ENCODE data around the gene EGFLAM. TPM values are rescaled to one million over a fixed set of nuclear protein-coding genes. Genes with fewer than 3 reads are reported as not detected.
A peak's percentile ranks its signal among the peaks of the same experiment; 100 is the strongest.

The EGFLAM gene
- total RNA-seq (0.33 and 3.6 TPM in 2 replicates), polyA plus RNA-seq (2.5 and 20.0 TPM in 2 replicates), polyA minus RNA-seq (ENCODE audit: low replicate concordance) (5.0 and 14.8 TPM in 2 replicates)
- polyA plus RNA-seq (2012), result 2.2 and 21.0 TPM in 2 replicates

GRCh38 chr5:38258319-38259061 is at the start of gene EGFLAM:
Gene EGFLAM (plus strand): TSS chr5:38258559. CDS start chr5:38258755, 196 bp downstream.
- no peaks in the 10 kb centered on the region for H3K4me1 ChIP-seq (ENCODE audit: control insufficient read depth, extremely low read depth, insufficient read depth, low read length)
- TF ChIP-seq CTCF (conservative IDR thresholded peaks at IDR 0.05 in 1 of 2, IDR thresholded peaks at IDR 0.05 in 1 of 2; ENCODE audit: low read depth in 1 of 2, low read length in 2 of 2) (no peak), EZH2 (IDR thresholded peaks at IDR 0.05; ENCODE audit: low read length, missing control alignments) (peak; percentile 68)
- H4K20me1 ChIP-seq (ENCODE audit: control insufficient read depth, extremely low read depth, insufficient read depth, low read length), result no peaks in the 10 kb centered on the region
- no peak within 1 kb of the TSS for H3K9ac ChIP-seq (ENCODE audit: insufficient read depth, low read length)
- no peaks in the 10 kb centered on the region for H3K36me3 ChIP-seq (ENCODE audit: control insufficient read depth, insufficient read depth, low read length)
- peak within 1 kb of the TSS in 3 of 4 experiments; percentile 11 to 45 (median 24) for H3K4me3 ChIP-seq (replicated peaks in 1 of 4; ENCODE audit: control extremely low read depth in 1 of 4, insufficient read depth in 1 of 4, low read depth in 3 of 4, low read length in 4 of 4)
- no peaks in the 10 kb centered on the region for H3K9me3 ChIP-seq (ENCODE audit: control insufficient read depth, insufficient read depth, low read depth, low read length)
- peak within 1 kb of the TSS; percentile 27 for H3K4me2 ChIP-seq (ENCODE audit: extremely low read depth, insufficient read depth, low read length)
- H3K27ac ChIP-seq (ENCODE audit: insufficient read depth, low read length), result no peak within 1 kb of the TSS
- no peaks in the 10 kb centered on the region for H3K79me2 ChIP-seq (ENCODE audit: control insufficient read depth, insufficient read depth, low read length)
- peaks cover 41% of the 10 kb centered on the region for H3K27me3 ChIP-seq (ENCODE audit: control insufficient read depth, insufficient read depth, low read length)
- peak; percentile 1 to 6 for DNase-seq (ENCODE audit: low read depth in 2 of 2)
- no peak within 1 kb of the TSS for H2AFZ ChIP-seq (ENCODE audit: low read length)

DNA sequence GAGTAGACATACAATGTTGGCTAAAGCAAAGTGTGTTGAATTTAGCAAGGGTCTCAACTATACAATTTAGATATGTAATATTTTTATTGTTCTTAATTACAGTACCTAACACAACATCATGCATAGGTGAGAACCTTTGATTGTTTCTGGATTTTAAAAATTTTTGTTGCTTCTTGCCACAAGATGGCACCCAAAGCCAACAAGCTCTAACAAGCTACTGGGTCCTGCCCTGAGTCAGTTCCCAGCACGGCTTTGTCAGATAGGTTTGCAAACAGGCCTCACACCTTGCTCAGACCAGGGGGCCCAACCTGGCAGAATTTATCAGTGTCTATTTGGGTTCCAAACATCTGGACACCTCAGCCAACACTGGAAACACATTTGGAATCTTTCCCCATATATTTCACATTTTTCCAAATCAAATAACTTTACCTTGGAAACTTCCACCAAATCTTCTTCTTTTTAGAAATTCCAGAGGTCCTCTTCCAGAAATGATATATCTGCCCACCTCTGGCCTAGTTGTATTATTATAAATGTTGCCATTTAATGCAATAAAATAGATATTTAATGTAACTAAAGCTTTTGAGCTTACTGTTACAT is 49.5 kb upstream of the EGFLAM start:
- Histone ChIP-seq H3K9ac (ENCODE audit: insufficient read depth, low read length) (no peak overlapping the region), H4K20me1 (ENCODE audit: control insufficient read depth, extremely low read depth, insufficient read depth, low read length) (no peaks in the 10 kb centered on the region), H3K27me3 (ENCODE audit: control insufficient read depth, insufficient read depth, low read length) (peaks cover 6% of the 10 kb centered on the region), H3K4me3 (replicated peaks in 1 of 4; ENCODE audit: control extremely low read depth in 1 of 4, insufficient read depth in 1 of 4, low read depth in 3 of 4, low read length in 4 of 4) (no peak overlapping the region), H3K27ac (ENCODE audit: insufficient read depth, low read length) (no peak overlapping the region), H3K4me1 (ENCODE audit: control insufficient read depth, extremely low read depth, insufficient read depth, low read length) (no peaks in the 10 kb centered on the region), H3K36me3 (ENCODE audit: control insufficient read depth, insufficient read depth, low read length) (no peaks in the 10 kb centered on the region), H2AFZ (ENCODE audit: low read length) (no peak overlapping the region), H3K4me2 (ENCODE audit: extremely low read depth, insufficient read depth, low read length) (no peak overlapping the region), H3K79me2 (ENCODE audit: control insufficient read depth, insufficient read depth, low read length) (no peaks in the 10 kb centered on the region), H3K9me3 (ENCODE audit: control insufficient read depth, insufficient read depth, low read depth, low read length) (no peaks in the 10 kb centered on the region)
- DNase-seq (ENCODE audit: low read depth in 2 of 2), result peak; percentile 40 to 51
- TF ChIP-seq EZH2 (IDR thresholded peaks at IDR 0.05; ENCODE audit: low read length, missing control alignments) (no peak), CTCF (conservative IDR thresholded peaks at IDR 0.05 in 1 of 2, IDR thresholded peaks at IDR 0.05 in 1 of 2; ENCODE audit: low read depth in 1 of 2, low read length in 2 of 2) (peak; percentile 49 to 54)

DNA sequence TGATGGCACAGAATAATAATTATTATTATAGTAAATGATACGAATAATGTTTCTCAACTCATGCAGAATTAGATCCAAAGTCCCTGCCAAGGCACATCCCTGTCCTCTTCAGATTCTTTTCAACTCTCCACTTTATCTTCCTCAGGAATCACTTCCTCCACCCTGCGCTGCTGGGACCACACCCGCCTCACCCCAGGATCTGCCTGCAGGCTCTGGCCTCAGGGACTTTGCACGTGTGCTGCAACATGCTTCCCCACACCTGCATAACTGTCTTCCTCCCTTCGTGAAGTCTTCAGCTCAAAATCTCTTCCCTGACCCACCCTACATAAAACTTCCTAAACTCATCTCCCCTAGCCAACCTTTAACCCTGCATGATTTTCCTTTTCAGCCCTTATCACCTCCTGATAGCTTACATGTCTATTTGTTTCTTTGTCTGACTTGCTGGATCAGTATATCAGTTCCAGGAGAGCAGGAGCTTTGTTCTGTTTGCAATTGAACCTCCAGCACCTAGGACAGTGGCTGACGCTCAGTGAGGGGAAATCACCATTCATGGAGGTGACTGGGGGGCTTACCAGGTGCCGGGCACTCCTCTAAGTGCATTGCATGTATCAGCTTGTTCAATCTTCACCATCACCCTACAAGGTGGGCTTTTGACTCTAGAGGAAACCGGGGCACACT is 47.5 kb upstream of the EGFLAM start:
- peaks cover 2% of the 10 kb centered on the region for H3K27me3 ChIP-seq (ENCODE audit: control insufficient read depth, insufficient read depth, low read length)
- no peak overlapping the region for H2AFZ ChIP-seq (ENCODE audit: low read length)
- no peak overlapping the region for H3K4me2 ChIP-seq (ENCODE audit: extremely low read depth, insufficient read depth, low read length)
- no peaks in the 10 kb centered on the region for H3K4me1 ChIP-seq (ENCODE audit: control insufficient read depth, extremely low read depth, insufficient read depth, low read length)
- no peaks in the 10 kb centered on the region for H3K9me3 ChIP-seq (ENCODE audit: control insufficient read depth, insufficient read depth, low read depth, low read length)
- no peaks in the 10 kb centered on the region for H4K20me1 ChIP-seq (ENCODE audit: control insufficient read depth, extremely low read depth, insufficient read depth, low read length)
- H3K79me2 ChIP-seq (ENCODE audit: control insufficient read depth, insufficient read depth, low read length), result no peaks in the 10 kb centered on the region
- H3K9ac ChIP-seq (ENCODE audit: insufficient read depth, low read length), result no peak overlapping the region
- no peak for TF ChIP-seq CTCF (conservative IDR thresholded peaks at IDR 0.05 in 1 of 2, IDR thresholded peaks at IDR 0.05 in 1 of 2; ENCODE audit: low read depth in 1 of 2, low read length in 2 of 2)
- TF ChIP-seq EZH2 (IDR thresholded peaks at IDR 0.05; ENCODE audit: low read length, missing control alignments), result no peak
- no peak overlapping the region for H3K27ac ChIP-seq (ENCODE audit: insufficient read depth, low read length)
- H3K4me3 ChIP-seq (replicated peaks in 1 of 4; ENCODE audit: control extremely low read depth in 1 of 4, insufficient read depth in 1 of 4, low read depth in 3 of 4, low read length in 4 of 4), result no peak overlapping the region
- DNase-seq (ENCODE audit: low read depth in 2 of 2), result no peak
- no peaks in the 10 kb centered on the region for H3K36me3 ChIP-seq (ENCODE audit: control insufficient read depth, insufficient read depth, low read length)

Data from fibroblast of lung (primary cell).